HCT116 (cell line): ENCODE measurements around the gene CD96. TPM values are rescaled to one million over a fixed set of nuclear protein-coding genes. Genes with fewer than 3 reads are reported as not detected.

Source experiments
- ATAC-seq: fragments of 200-7000 bp; cut with Tn5 transposase; 2 replicates; pipeline ENCODE4 v1.9.1; 2020; ENCODE audit warnings: mild to moderate bottlenecking, moderate library complexity
- BruUV-seq: library from RNA; stranded (reverse); fragments of 400-500 nt; replicated peaks from 2 replicates; lab custom pipeline; 2021; lab: Mats Ljungman, UMichigan
- CTCF ChIA-PET: fragments of 300-600 bp; sonication (Branson Sonifier 250); formaldehyde crosslinking; loops from one replicate; lab custom pipeline; 2021; ENCODE audit warnings: antibody characterized with exemption; lab: Charles Lee
- POLR2A ChIA-PET: fragments of 300-600, 350-600 bp; sonication (Branson Sonifier 250); formaldehyde crosslinking; loops from one replicate; lab custom pipeline; 2021; ENCODE audit warnings: antibody characterized with exemption; lab: Charles Lee
- RAD21 ChIA-PET, 2 experiments: fragments of 300-600 bp; sonication (Branson Sonifier 250); formaldehyde crosslinking; loops; one replicate each; lab custom pipeline; 2023; ENCODE audit warnings: low total read pairs in 2 of 2; ENCODE audit not compliant: uncharacterized antibody in 2 of 2, unreplicated experiment in 2 of 2, low non-redundant PET in 1 of 2; lab: Charles Lee
- DNase-seq: peaks from one replicate; pipeline ENCODE4 v3.0.0-alpha.2; 2010; ENCODE audit warnings: low read depth, low spot score
- H2AFZ ChIP-seq: fragments of 200-600 bp; shearing (Covaris generic), sonication (generic); 2 replicates; pipeline ENCODE4 v1.6.1; 2017; ENCODE audit warnings: low read depth, mixed run types, mixed read lengths, antibody characterized with exemption, low read length; ENCODE audit not compliant: poor library complexity, severe bottlenecking
- H3K27ac ChIP-seq: 2 replicates; pipeline ENCODE4 v1.5.1; 2012; ENCODE audit warnings: low read depth, low read length
- H3K27me3 ChIP-seq: fragments of 200-600 bp; sonication (generic); 2 replicates; pipeline ENCODE4 v1.6.1; 2016; ENCODE audit warnings: mixed run types, low read length, mixed read lengths; ENCODE audit not compliant: insufficient read depth
- H3K36me3 ChIP-seq, 2 experiments: fragments of 200-500 bp in 1 of 2; fragments of 200-600 bp in 1 of 2; sonication (Bioruptor generic) in 1 of 2; sonication (generic) in 1 of 2; 2 replicates each; pipeline versions ENCODE4 v1.5.1 to v1.6.1; 2014 to 2016; ENCODE audit warnings: low read length in 2 of 2, inconsistent platforms in 1 of 2, mixed read lengths in 1 of 2, mixed run types in 1 of 2; ENCODE audit not compliant: insufficient read depth in 2 of 2, control insufficient read depth in 1 of 2
- H3K4me1 ChIP-seq, 2 experiments: fragments of 200-600 bp in 1 of 2; sonication (generic) in 1 of 2; 2 replicates each; pipeline versions ENCODE4 v1.5.1 to v1.6.1; 2012 to 2017; ENCODE audit warnings: low read length in 2 of 2, inconsistent platforms in 1 of 2, mild to moderate bottlenecking in 1 of 2, mixed read lengths in 1 of 2, mixed run types in 1 of 2, moderate library complexity in 1 of 2; ENCODE audit not compliant: insufficient read depth in 2 of 2, control insufficient read depth in 1 of 2
- H3K4me2 ChIP-seq: fragments of 200-600 bp; sonication (generic); 2 replicates; pipeline ENCODE4 v1.6.1; 2017; ENCODE audit warnings: mixed run types, low read length, mixed read lengths
- H3K4me3 ChIP-seq, 2 experiments: fragments of 200-600 bp in 1 of 2; sonication (generic) in 1 of 2; replicated peaks in 1 of 2; 2 replicates each; pipeline ENCODE4 v1.5.1; 2011 to 2016; ENCODE audit warnings: low read length in 2 of 2, control low read depth in 1 of 2, low read depth in 1 of 2, mild to moderate bottlenecking in 1 of 2, mixed read lengths in 1 of 2, mixed run types in 1 of 2
- H3K79me2 ChIP-seq: fragments of 200-600 bp; sonication (generic); 2 replicates; pipeline ENCODE4 v1.6.1; 2017; ENCODE audit warnings: mild to moderate bottlenecking, mixed run types, low read length, moderate library complexity, mixed read lengths; ENCODE audit not compliant: insufficient read depth
- H3K9ac ChIP-seq: fragments of 200-600 bp; sonication (generic); 2 replicates; pipeline ENCODE4 v1.6.1; 2016; ENCODE audit warnings: low read length, mixed read lengths
- H3K9me2 ChIP-seq: fragments of 200-600 bp; sonication (generic), shearing (Covaris generic); 2 replicates; pipeline ENCODE4 v1.6.1; 2017; ENCODE audit warnings: mixed run types, mild to moderate bottlenecking, moderate library complexity; ENCODE audit not compliant: insufficient read depth
- H3K9me3 ChIP-seq, 2 experiments: fragments of 200-500 bp in 1 of 2; fragments of 200-600 bp in 1 of 2; sonication (Bioruptor generic) in 1 of 2; sonication (generic) in 1 of 2; 2 replicates each; pipeline ENCODE4 v1.6.1; 2014 to 2017; ENCODE audit warnings: low read length in 2 of 2, mixed read lengths in 2 of 2, inconsistent platforms in 1 of 2, low read depth in 1 of 2, mild to moderate bottlenecking in 1 of 2, mixed run types in 1 of 2, moderate library complexity in 1 of 2; ENCODE audit not compliant: control insufficient read depth in 1 of 2, insufficient read depth in 1 of 2
- H4K20me1 ChIP-seq: fragments of 200-600 bp; sonication (generic), shearing (Covaris generic); 2 replicates; pipeline ENCODE4 v1.6.1; 2017; ENCODE audit warnings: mixed run types, mild to moderate bottlenecking, moderate library complexity; ENCODE audit not compliant: insufficient read depth
- CBX3 ChIP-seq: IDR thresholded peaks from 2 replicates; pipeline ENCODE4 v1.6.1; 2012; ENCODE audit warnings: low read depth
- CEBPB ChIP-seq: IDR thresholded peaks from 2 replicates; pipeline ENCODE4 v1.6.1; 2012; ENCODE audit warnings: low read depth
- EZH2phosphoT487 ChIP-seq: fragments of 200-600 bp; IDR thresholded peaks from 2 replicates; pipeline ENCODE4 v1.6.1; 2018; ENCODE audit warnings: antibody characterized with exemption, borderline replicate concordance
- MAX ChIP-seq: IDR thresholded peaks from 2 replicates; pipeline ENCODE4 v1.6.1; 2012
- POLR2AphosphoS5 ChIP-seq: IDR thresholded peaks from 2 replicates; pipeline ENCODE4 v1.6.1; 2011; ENCODE audit warnings: mild to moderate bottlenecking, low read depth, low read length, moderate library complexity
- RAD21 ChIP-seq: IDR thresholded peaks from 2 replicates; pipeline ENCODE4 v1.6.1; 2012; ENCODE audit warnings: low read depth, mild to moderate bottlenecking
- SRF ChIP-seq: IDR thresholded peaks from 2 replicates; pipeline ENCODE4 v1.6.1; 2012; ENCODE audit warnings: low read depth
- YY1 ChIP-seq: IDR thresholded peaks from 2 replicates; pipeline ENCODE4 v1.6.1; 2011; ENCODE audit warnings: low read length, low read depth, moderate library complexity, mild to moderate bottlenecking; ENCODE audit not compliant: insufficient replicate concordance; ENCODE audit errors: extremely low read depth
- intact Hi-C: fragments of 100-400 bp; cut with micrococcal nuclease; formaldehyde crosslinking; loops from 2 replicates; pipeline ENCODE4 v1.10.0; 2022
- total RNA-seq: library from RNA; stranded (reverse); gene quantifications from one replicate; pipeline ENCODE4 v1.2.1, GENCODE V29; 2021; ENCODE audit not compliant: unreplicated experiment
- TF ChIP-seq, protein P1 (sequence below), 3 experiments: fragments of 200-600 bp in 1 of 3; sonication (generic) in 1 of 3; IDR thresholded peaks in 2 of 3; conservative IDR thresholded peaks in 1 of 3; 2 replicates each; pipeline ENCODE4 v1.5.1; 2012 to 2017; ENCODE audit warnings: low read depth in 2 of 3, low read length in 2 of 3, antibody characterized with exemption in 1 of 3, borderline replicate concordance in 1 of 3, control low read depth in 1 of 3, mild to moderate bottlenecking in 1 of 3, mixed read lengths in 1 of 3, mixed run types in 1 of 3, moderate library complexity in 1 of 3; ENCODE audit not compliant: insufficient read depth in 1 of 3
- TF ChIP-seq, protein P2 (sequence below): IDR thresholded peaks from 2 replicates; pipeline ENCODE4 v1.6.1; 2012

The CD96 gene
- total RNA-seq, 1 experiment from 2014 or later, result 0.42 TPM

GRCh38 chr3:111547631-111548030 lies 5.6 kb downstream of the CD96 start:
- no peak for DNase-seq
- H3K27ac ChIP-seq, result no peak overlapping the region
- no peaks in the 10 kb centered on the region for H3K27me3 ChIP-seq
- BruUV-seq, result no TSS peak
- ChIA-PET CTCF (no interaction called here), RAD21 (no interaction called here), POLR2A (no interaction called here)
- H3K4me3 ChIP-seq, result no peak overlapping the region
- no peak for ATAC-seq
- no peaks in the 10 kb centered on the region for H4K20me1 ChIP-seq
- H3K36me3 ChIP-seq, result no peaks in the 10 kb centered on the region
- intact Hi-C loops, result no loop called here
- H3K9me2 ChIP-seq, result no peaks in the 10 kb centered on the region
- no peak overlapping the region for H3K9ac ChIP-seq
- H2AFZ ChIP-seq, result no peak overlapping the region
- H3K4me1 ChIP-seq, result no peaks in the 10 kb centered on the region
- no peak for TF ChIP-seq YY1
- TF ChIP-seq, protein P1, sequence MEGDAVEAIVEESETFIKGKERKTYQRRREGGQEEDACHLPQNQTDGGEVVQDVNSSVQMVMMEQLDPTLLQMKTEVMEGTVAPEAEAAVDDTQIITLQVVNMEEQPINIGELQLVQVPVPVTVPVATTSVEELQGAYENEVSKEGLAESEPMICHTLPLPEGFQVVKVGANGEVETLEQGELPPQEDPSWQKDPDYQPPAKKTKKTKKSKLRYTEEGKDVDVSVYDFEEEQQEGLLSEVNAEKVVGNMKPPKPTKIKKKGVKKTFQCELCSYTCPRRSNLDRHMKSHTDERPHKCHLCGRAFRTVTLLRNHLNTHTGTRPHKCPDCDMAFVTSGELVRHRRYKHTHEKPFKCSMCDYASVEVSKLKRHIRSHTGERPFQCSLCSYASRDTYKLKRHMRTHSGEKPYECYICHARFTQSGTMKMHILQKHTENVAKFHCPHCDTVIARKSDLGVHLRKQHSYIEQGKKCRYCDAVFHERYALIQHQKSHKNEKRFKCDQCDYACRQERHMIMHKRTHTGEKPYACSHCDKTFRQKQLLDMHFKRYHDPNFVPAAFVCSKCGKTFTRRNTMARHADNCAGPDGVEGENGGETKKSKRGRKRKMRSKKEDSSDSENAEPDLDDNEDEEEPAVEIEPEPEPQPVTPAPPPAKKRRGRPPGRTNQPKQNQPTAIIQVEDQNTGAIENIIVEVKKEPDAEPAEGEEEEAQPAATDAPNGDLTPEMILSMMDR (IDR thresholded peaks at IDR 0.05 in 2 of 3, conservative IDR thresholded peaks at IDR 0.05 in 1 of 3; ENCODE audit: borderline replicate concordance in 1 of 3, insufficient read depth in 1 of 3, low read depth in 2 of 3, low read length in 2 of 3), result no peak
- TF ChIP-seq SRF, result no peak
- TF ChIP-seq EZH2phosphoT487, result no peak
- TF ChIP-seq, protein P2, sequence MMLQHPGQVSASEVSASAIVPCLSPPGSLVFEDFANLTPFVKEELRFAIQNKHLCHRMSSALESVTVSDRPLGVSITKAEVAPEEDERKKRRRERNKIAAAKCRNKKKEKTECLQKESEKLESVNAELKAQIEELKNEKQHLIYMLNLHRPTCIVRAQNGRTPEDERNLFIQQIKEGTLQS, result no peak
- TF ChIP-seq CEBPB, result no peak
- TF ChIP-seq MAX, result no peak
- TF ChIP-seq RAD21, result no peak
- no peak for TF ChIP-seq POLR2AphosphoS5
- TF ChIP-seq CBX3, result no peak
- H3K79me2 ChIP-seq, result no peaks in the 10 kb centered on the region
- no peak overlapping the region for H3K4me2 ChIP-seq
- H3K9me3 ChIP-seq, result no peaks in the 10 kb centered on the region
